K562 (cell line): ENCODE results near the gene VPS11. TPM values are rescaled to one million over a fixed set of nuclear protein-coding genes. Genes with fewer than 3 reads are reported as not detected.
A peak's percentile ranks its signal among the peaks of the same experiment; 100 is the strongest.

Experiments
- ATF4 ChIP-seq: fragments of 450-650 bp; formaldehyde crosslinking; IDR thresholded peaks from 2 replicates; pipeline ENCODE4 v1.4.0; 2022; ENCODE audit warnings: mild to moderate bottlenecking, moderate library complexity
- BHLHE40 ChIP-seq: IDR thresholded peaks from 2 replicates; pipeline ENCODE4 v1.6.1; 2011; ENCODE audit warnings: low read length, improper control_type of control experiment
- EGR1 ChIP-seq: fragments of 450-650 bp; conservative IDR thresholded peaks from 2 replicates; pipeline ENCODE4 v1.6.1; 2017; ENCODE audit warnings: mild to moderate bottlenecking
- ESRRA ChIP-seq: fragments of 450-650 bp; IDR thresholded peaks from 2 replicates; pipeline ENCODE4 v1.6.1; 2014; ENCODE audit warnings: low read depth, mild to moderate bottlenecking, moderate library complexity, borderline replicate concordance
- FOXJ3 ChIP-seq: sonication (generic); formaldehyde crosslinking; IDR thresholded peaks from 2 replicates; pipeline ENCODE4 v1.4.0; 2020; ENCODE audit warnings: mild to moderate bottlenecking, missing genetic modification reagents
- GTF2F1 ChIP-seq: IDR thresholded peaks from 2 replicates; pipeline ENCODE4 v1.6.1; 2011; ENCODE audit warnings: low read depth, low read length, improper control_type of control experiment
- HDAC8 ChIP-seq: fragments of 450-650 bp; IDR thresholded peaks from 2 replicates; pipeline ENCODE4 v1.6.1; 2016; ENCODE audit warnings: mild to moderate bottlenecking, missing genetic modification characterization, moderate library complexity, missing compliant biosample characterization
- HNRNPK ChIP-seq: fragments of 200-400 bp; formaldehyde crosslinking; IDR thresholded peaks from one replicate; pipeline ENCODE4 v1.6.1; 2018; ENCODE audit warnings: mild to moderate bottlenecking, low read depth, low read length; ENCODE audit not compliant: poor library complexity, severe bottlenecking
- KAT8 ChIP-seq: fragments of 450-650 bp; IDR thresholded peaks from 2 replicates; pipeline ENCODE4 v1.6.1; 2016; ENCODE audit warnings: low read depth, mild to moderate bottlenecking
- MAFF ChIP-seq: IDR thresholded peaks from 2 replicates; pipeline ENCODE4 v1.6.1; 2012; ENCODE audit warnings: low read length, improper control_type of control experiment
- MAFK ChIP-seq: IDR thresholded peaks from 2 replicates; pipeline ENCODE4 v1.6.1; 2011; ENCODE audit warnings: low read length, improper control_type of control experiment
- MEIS2 ChIP-seq: fragments of 450-650 bp; IDR thresholded peaks from 2 replicates; pipeline ENCODE4 v1.6.1; 2014; ENCODE audit warnings: mild to moderate bottlenecking; ENCODE audit not compliant: partially characterized antibody
- MNT ChIP-seq, 2 experiments: fragments of 450-650 bp; conservative IDR thresholded peaks; 2 replicates each; pipeline ENCODE4 v1.6.1; 2017; ENCODE audit warnings: mild to moderate bottlenecking in 2 of 2, moderate library complexity in 2 of 2
- PATZ1 ChIP-seq: fragments of 250-450 bp; sonication (Bioruptor Pico); IDR thresholded peaks from 2 replicates; pipeline ENCODE4 v1.5.0; 2020; ENCODE audit warnings: mild to moderate bottlenecking, borderline replicate concordance
- PHTF2 ChIP-seq: fragments of 250-450 bp; sonication (Bioruptor Pico); IDR thresholded peaks from 2 replicates; pipeline ENCODE4 v1.5.0; 2021; ENCODE audit warnings: mild to moderate bottlenecking
- PTRF ChIP-seq: fragments of 450-650 bp; IDR thresholded peaks from 2 replicates; pipeline ENCODE4 v1.6.1; 2016; ENCODE audit warnings: mild to moderate bottlenecking, missing genetic modification characterization, missing compliant biosample characterization
- SRSF1 ChIP-seq: fragments of 200-400 bp; formaldehyde crosslinking; IDR thresholded peaks from 2 replicates; pipeline ENCODE4 v1.6.1; 2017; ENCODE audit warnings: mild to moderate bottlenecking, low read depth, low read length, moderate library complexity
- TRIM24 ChIP-seq, 2 experiments: fragments of 450-650 bp; IDR thresholded peaks; 2 replicates each; pipeline ENCODE4 v1.6.1; 2016
- ZBTB2 ChIP-seq: fragments of 450-650 bp; IDR thresholded peaks from 2 replicates; pipeline ENCODE4 v1.6.1; 2016; ENCODE audit warnings: antibody characterized with exemption
- ZKSCAN1 ChIP-seq: fragments of 150-350 bp; IDR thresholded peaks from 2 replicates; pipeline ENCODE4 v1.6.1; 2016; ENCODE audit warnings: low read depth, low read length
- ZNF184 ChIP-seq: sonication (generic); formaldehyde crosslinking; IDR thresholded peaks from 2 replicates; pipeline ENCODE4 v1.5.0; 2020; ENCODE audit warnings: missing genetic modification reagents
- ZNF24 ChIP-seq: fragments of 450-650 bp; IDR thresholded peaks from 2 replicates; pipeline ENCODE4 v1.6.1; 2016
- ZNF3 ChIP-seq: fragments of 250-450 bp; sonication (Bioruptor Pico); IDR thresholded peaks from 2 replicates; pipeline ENCODE4 v1.5.0; 2021; ENCODE audit warnings: mild to moderate bottlenecking, moderate library complexity
- ZNF551 ChIP-seq: fragments of 250-450 bp; sonication (Bioruptor Pico); IDR thresholded peaks from 2 replicates; pipeline ENCODE4 v1.5.0; 2021; ENCODE audit warnings: mild to moderate bottlenecking, moderate library complexity
- ZNF696 ChIP-seq: fragments of 250-450 bp; sonication (Bioruptor Pico); conservative IDR thresholded peaks from 2 replicates; pipeline ENCODE4 v1.4.0; 2020; ENCODE audit warnings: mild to moderate bottlenecking, moderate library complexity
- ZNF830 ChIP-seq: fragments of 250-450 bp; sonication (Bioruptor Pico); IDR thresholded peaks from 2 replicates; pipeline ENCODE4 v1.5.0; 2021; ENCODE audit warnings: mild to moderate bottlenecking
- ZZZ3 ChIP-seq: fragments of 450-650 bp; IDR thresholded peaks from 2 replicates; pipeline ENCODE4 v1.6.1; 2016; ENCODE audit warnings: antibody characterized with exemption, mild to moderate bottlenecking, moderate library complexity
- polyA plus RNA-seq, 8 experiments: library from polyadenylated mRNA; depleted of rRNA in 4 of 8; stranded (reverse) in 5 of 8; unstranded in 3 of 8; fragments of >200 nt; fragmentation: Nextera tagmentation in 2 of 8; fragmentation: Illumina TruSeq in 1 of 8; extraction: Ambion mirVana in 2 of 8; extraction: Trizol in 1 of 8; gene quantifications; 2 replicates each; pipeline versions ENCODE4 v1.2.1 to v1.2.3, GENCODE V29; 2011 to 2014; ENCODE audit warnings: inconsistent platforms in 1 of 8, missing spikeins in 1 of 8
- total RNA-seq, 7 experiments: library from RNA; depleted of rRNA in 6 of 7; stranded (reverse); fragments of >200 nt in 6 of 7; fragmentation: Illumina TruSeq in 2 of 7; extraction: Trizol in 2 of 7; gene quantifications; 2 replicates each; pipeline versions ENCODE4 v1.2.1 to v1.2.3, GENCODE V29; 2011 to 2021; ENCODE audit warnings: low replicate concordance in 1 of 7

Gene VPS11
- total and polyA plus RNA-seq, 9 of the 15 experiments (the other 6 are each of a cell fraction or from before 2014, with no cell fraction given): 14.1 to 35.5 (median 27.5) TPM

GRCh38 chr11:119087747-119088241 is 20.2 kb downstream of the VPS11 start (continued):
- TF ChIP-seq MNT (conservative IDR thresholded peaks at IDR 0.05) (peak; percentile 70 to 83), ZNF696 (no peak), ESRRA (peak; percentile 78; the same call in 1 of the 2 replicates), TRIM24 (IDR thresholded peaks at IDR 0.05) (peak; percentile 93 to 96), ZNF3 (CRISPR knock-in tag) (no peak), KAT8 (no peak), ZNF184 (CRISPR knock-in tag) (no peak), MAFF (peak; percentile 86), ZBTB2 (peak; percentile 89; the same call in 1 of the 2 replicates), ZNF24 (peak; percentile 67; the same call in 1 of the 2 replicates), ZNF830 (CRISPR knock-in tag) (no peak), PHTF2 (no peak), PATZ1 (CRISPR knock-in tag) (no peak), FOXJ3 (CRISPR knock-in tag) (no peak), ZKSCAN1 (0 out of 2 replicates have a peak, but pooled peaks have one; percentile 63), MEIS2 (peak; percentile 81), BHLHE40 (peak; percentile 72), MAFK (peak; percentile 84), SRSF1 (no peak), ZZZ3 (no peak), PTRF (tag) (no peak), ZNF551 (CRISPR knock-in tag) (no peak), ATF4 (CRISPR knock-in tag) (0 out of 2 replicates have a peak, but pooled peaks have one; percentile 42), HDAC8 (no peak), HNRNPK (no peak), GTF2F1 (no peak), EGR1 (peak; percentile 56; the same call in 1 of the 2 replicates)
